H4 (cell line): ENCODE results near the gene RALB. TPM values are rescaled to one million over a fixed set of nuclear protein-coding genes. Genes with fewer than 3 reads are reported as not detected.
"Not testable (repeated sequence)": the region's sequence is repeated elsewhere in the genome, so short reads cannot be mapped to it uniquely, and the experiment has no call there.

Experiments
- DNase-seq: peaks from one replicate; pipeline ENCODE4 v3.0.0-alpha.2; 2015; ENCODE audit warnings: low spot score
- total RNA-seq: library from RNA; depleted of rRNA; stranded (reverse); fragments of >200 nt; shearing (Covaris generic); gene quantifications from 2 replicates; pipeline ENCODE4 v1.2.3, GENCODE V29; 2014

The RALB gene
- total RNA-seq, 1 experiment from 2014 or later, result 34.4 TPM

- DNase-seq, result no peak
Observed at GRCh38 chr2:120293096-120294007, 40.7 kb downstream of the RALB start.

- DNase-seq, result no peak
Observed at GRCh38 chr2:120294008-120294340, 41.3 kb downstream of the RALB start.

- DNase-seq, result no peak
Observed at GRCh38 chr2:120298173-120298835, 45.7 kb downstream of the RALB start.

- DNase-seq, result no peak
Observed at GRCh38 chr2:120299004-120299403, 46.4 kb downstream of the RALB start.

- no peak for DNase-seq
Observed at GRCh38 chr2:120299561-120299960, 46.9 kb downstream of the RALB start.

- DNase-seq, result no peak
Observed at GRCh38 chr2:120300385-120300784, 47.7 kb downstream of the RALB start.

GRCh38 chr2:120301284-120301683 is 48.6 kb downstream of the RALB start:
- no peak for DNase-seq

- DNase-seq, result no peak
Observed at GRCh38 chr2:120302301-120302700, 49.6 kb downstream of the RALB start.

- no peak for DNase-seq
Observed at GRCh38 chr2:120303177-120303576, 50.5 kb downstream of the RALB start.

- no peak for DNase-seq
Observed at GRCh38 chr2:120305296-120305695, 52.6 kb downstream of the RALB start.

GRCh38 chr2:120305937-120306490 is 53.4 kb downstream of the RALB start:
- DNase-seq, result no peak

- no peak for DNase-seq
Observed at GRCh38 chr2:120307482-120307881, 54.8 kb downstream of the RALB start.

GRCh38 chr2:120308038-120308910 is 55.6 kb downstream of the RALB start:
- no peak for DNase-seq

GRCh38 chr2:120310136-120310535 is 57.5 kb downstream of the RALB start:
- no peak for DNase-seq

GRCh38 chr2:120310841-120311240 is 58.2 kb downstream of the RALB start:
- not testable (repeated sequence) for DNase-seq

- no peak for DNase-seq
Observed at GRCh38 chr2:120312076-120312475, 59.4 kb downstream of the RALB start.

- peak; percentile 53 for DNase-seq
Observed at GRCh38 chr2:120312860-120313694, 60.4 kb downstream of the RALB start.

GRCh38 chr2:120313695-120314615 is 61.3 kb downstream of the RALB start:
- DNase-seq, result no peak

- no peak for DNase-seq
Observed at GRCh38 chr2:120314690-120315366, 62.2 kb downstream of the RALB start.
